Measurements from ENCODE around the gene NCKAP5L. TPM values are rescaled to one million over a fixed set of nuclear protein-coding genes. Genes with fewer than 3 reads are reported as not detected.

Gene NCKAP5L
- total RNA-seq, 1 experiment from 2014 or later: 13.3 TPM

DNA sequence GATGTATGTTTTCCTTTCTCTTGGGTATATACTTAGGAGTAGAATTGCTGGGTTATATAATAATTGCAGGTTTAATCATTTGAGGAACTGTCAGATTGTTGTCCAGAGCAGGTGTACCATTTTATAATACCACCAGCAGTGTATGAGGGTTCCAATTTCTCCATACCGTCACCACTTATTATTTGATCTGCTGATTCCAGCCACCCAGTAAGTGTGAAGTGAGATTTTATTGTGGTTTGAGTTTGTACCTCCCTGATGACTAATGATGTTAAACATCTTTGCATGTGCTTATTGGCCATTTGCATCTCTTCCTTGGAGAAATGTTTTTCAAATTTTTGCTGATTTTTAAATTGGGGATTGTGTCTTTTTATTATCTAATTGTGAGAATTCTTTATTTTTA is 15.1 kb downstream of the NCKAP5L start:
- no peak overlapping the region for H3K9ac ChIP-seq (ENCODE audit: low read length)
- H3F3A ChIP-seq (ENCODE audit: low read length, unreplicated experiment): no peaks in the 10 kb centered on the region
- no peak overlapping the region for H3K27ac ChIP-seq (ENCODE audit: low read length)
- no peak overlapping the region for H3K4me3 ChIP-seq (ENCODE audit: low read length)
- peak; percentile 25 for DNase-seq
- H3K9me2 ChIP-seq (replicated peaks; ENCODE audit: low read length): no peaks in the 10 kb centered on the region
- no peaks in the 10 kb centered on the region for H3K4me1 ChIP-seq (ENCODE audit: insufficient read depth, low read length)
- ChIA-PET CTCF (no interaction called here), POLR2A (ENCODE audit: unreplicated experiment) (no interaction called here)
- no peaks in the 10 kb centered on the region for H3K9me3 ChIP-seq (ENCODE audit: low read length)
- intact Hi-C loops (cut with micrococcal nuclease): no loop called here
- no TSS peak for BruUV-seq (replicated peaks)
- H3K79me2 ChIP-seq (ENCODE audit: low read length): 0 out of 2 replicates have a peak, but pooled peaks cover 4% of the 10 kb centered on the region
- 0 out of 2 replicates have a peak, but pooled peaks have one; percentile 38 for ATAC-seq
- no peaks in the 10 kb centered on the region for H3K36me3 ChIP-seq (ENCODE audit: low read depth, low read length)
- H2AFZ ChIP-seq (ENCODE audit: low read length): no peak overlapping the region
- H3K4me2 ChIP-seq (ENCODE audit: low read length): no peak overlapping the region
- TF ChIP-seq EZH2phosphoT487 (IDR thresholded peaks at IDR 0.05; ENCODE audit: borderline replicate concordance, low read length) (no peak), EZH2 (IDR thresholded peaks at IDR 0.05; ENCODE audit: low read length, unreplicated experiment) (no peak)
- TF ChIP-seq, protein P1, sequence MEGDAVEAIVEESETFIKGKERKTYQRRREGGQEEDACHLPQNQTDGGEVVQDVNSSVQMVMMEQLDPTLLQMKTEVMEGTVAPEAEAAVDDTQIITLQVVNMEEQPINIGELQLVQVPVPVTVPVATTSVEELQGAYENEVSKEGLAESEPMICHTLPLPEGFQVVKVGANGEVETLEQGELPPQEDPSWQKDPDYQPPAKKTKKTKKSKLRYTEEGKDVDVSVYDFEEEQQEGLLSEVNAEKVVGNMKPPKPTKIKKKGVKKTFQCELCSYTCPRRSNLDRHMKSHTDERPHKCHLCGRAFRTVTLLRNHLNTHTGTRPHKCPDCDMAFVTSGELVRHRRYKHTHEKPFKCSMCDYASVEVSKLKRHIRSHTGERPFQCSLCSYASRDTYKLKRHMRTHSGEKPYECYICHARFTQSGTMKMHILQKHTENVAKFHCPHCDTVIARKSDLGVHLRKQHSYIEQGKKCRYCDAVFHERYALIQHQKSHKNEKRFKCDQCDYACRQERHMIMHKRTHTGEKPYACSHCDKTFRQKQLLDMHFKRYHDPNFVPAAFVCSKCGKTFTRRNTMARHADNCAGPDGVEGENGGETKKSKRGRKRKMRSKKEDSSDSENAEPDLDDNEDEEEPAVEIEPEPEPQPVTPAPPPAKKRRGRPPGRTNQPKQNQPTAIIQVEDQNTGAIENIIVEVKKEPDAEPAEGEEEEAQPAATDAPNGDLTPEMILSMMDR (conservative IDR thresholded peaks at IDR 0.05; ENCODE audit: low read depth, low read length): no peak
- no peaks in the 10 kb centered on the region for H4K20me1 ChIP-seq (ENCODE audit: low read length)
- no peaks in the 10 kb centered on the region for H3K27me3 ChIP-seq (ENCODE audit: low read length)

DNA sequence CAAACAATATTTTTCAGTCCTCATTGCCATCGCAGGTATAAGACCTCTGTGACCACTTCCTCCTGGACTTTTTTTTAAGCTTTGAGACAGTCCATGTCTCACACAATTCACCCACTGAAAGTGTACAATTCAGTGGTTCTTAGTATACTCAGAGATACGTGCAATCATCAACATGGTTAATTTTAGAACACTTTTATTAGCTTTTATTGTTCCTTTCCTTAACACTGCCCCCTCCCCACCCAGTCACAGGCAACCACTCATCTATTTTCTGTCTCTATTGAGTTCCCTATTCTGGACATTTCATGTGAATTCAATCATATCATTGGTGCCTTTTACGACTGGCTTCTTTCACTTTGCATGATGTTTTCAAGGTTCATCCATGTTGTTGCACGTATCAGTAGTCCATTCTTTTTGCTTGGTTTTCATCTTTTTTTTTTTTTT is 16.2 kb downstream of the NCKAP5L start:
- Histone ChIP-seq H3F3A (ENCODE audit: low read length, unreplicated experiment) (no peaks in the 10 kb centered on the region), H3K4me1 (ENCODE audit: insufficient read depth, low read length) (no peaks in the 10 kb centered on the region), H3K9me2 (replicated peaks; ENCODE audit: low read length) (no peaks in the 10 kb centered on the region), H3K4me2 (ENCODE audit: low read length) (no peak overlapping the region), H2AFZ (ENCODE audit: low read length) (no peak overlapping the region), H3K9ac (ENCODE audit: low read length) (no peak overlapping the region), H3K27ac (ENCODE audit: low read length) (no peak overlapping the region), H3K36me3 (ENCODE audit: low read depth, low read length) (no peaks in the 10 kb centered on the region), H3K9me3 (ENCODE audit: low read length) (no peaks in the 10 kb centered on the region), H3K4me3 (ENCODE audit: low read length) (no peak overlapping the region), H3K79me2 (ENCODE audit: low read length) (0 out of 2 replicates have a peak, but pooled peaks cover 4% of the 10 kb centered on the region), H4K20me1 (ENCODE audit: low read length) (no peaks in the 10 kb centered on the region), H3K27me3 (ENCODE audit: low read length) (no peaks in the 10 kb centered on the region)
- ChIA-PET POLR2A (ENCODE audit: unreplicated experiment) (no interaction called here), CTCF (no interaction called here)
- no peak for TF ChIP-seq EZH2 (IDR thresholded peaks at IDR 0.05; ENCODE audit: low read length, unreplicated experiment)
- TF ChIP-seq EZH2phosphoT487 (IDR thresholded peaks at IDR 0.05; ENCODE audit: borderline replicate concordance, low read length): no peak
- TF ChIP-seq, protein P1 (conservative IDR thresholded peaks at IDR 0.05; ENCODE audit: low read depth, low read length): no peak
- intact Hi-C loops (cut with micrococcal nuclease): no loop called here
- DNase-seq: no peak
- no TSS peak for BruUV-seq (replicated peaks)
- ATAC-seq: no peak

GRCh38 chr12:49811136-49811535 is 17.1 kb downstream of the NCKAP5L start:
- TF ChIP-seq EZH2phosphoT487 (IDR thresholded peaks at IDR 0.05; ENCODE audit: borderline replicate concordance, low read length) (no peak), EZH2 (IDR thresholded peaks at IDR 0.05; ENCODE audit: low read length, unreplicated experiment) (no peak)
- TF ChIP-seq, protein P1 (conservative IDR thresholded peaks at IDR 0.05; ENCODE audit: low read depth, low read length): no peak
- no peaks in the 10 kb centered on the region for H3F3A ChIP-seq (ENCODE audit: low read length, unreplicated experiment)
- DNase-seq (no peak), ATAC-seq (no peak)
- intact Hi-C loops (cut with micrococcal nuclease): no loop called here
- H4K20me1 ChIP-seq (ENCODE audit: low read length): no peaks in the 10 kb centered on the region
- H3K9me3 ChIP-seq (ENCODE audit: low read length): no peaks in the 10 kb centered on the region
- POLR2A ChIA-PET (ENCODE audit: unreplicated experiment): no interaction called here
- H3K4me2 ChIP-seq (ENCODE audit: low read length): no peak overlapping the region
- H3K79me2 ChIP-seq (ENCODE audit: low read length): no peaks in the 10 kb centered on the region
- H3K9me2 ChIP-seq (replicated peaks; ENCODE audit: low read length): no peaks in the 10 kb centered on the region
- no peak overlapping the region for H2AFZ ChIP-seq (ENCODE audit: low read length)
- no peaks in the 10 kb centered on the region for H3K36me3 ChIP-seq (ENCODE audit: low read depth, low read length)
- CTCF ChIA-PET: no interaction called here
- no peaks in the 10 kb centered on the region for H3K4me1 ChIP-seq (ENCODE audit: insufficient read depth, low read length)
- BruUV-seq (replicated peaks): no TSS peak
- H3K9ac ChIP-seq (ENCODE audit: low read length): no peak overlapping the region
- no peaks in the 10 kb centered on the region for H3K27me3 ChIP-seq (ENCODE audit: low read length)
- no peak overlapping the region for H3K27ac ChIP-seq (ENCODE audit: low read length)
- no peak overlapping the region for H3K4me3 ChIP-seq (ENCODE audit: low read length)
